GM18909 (cell line): Measurements from ENCODE around the gene SGIP1.
A peak's percentile ranks its signal among the peaks of the same experiment; 100 is the strongest.
"Not testable (repeated sequence)": the region's sequence is repeated elsewhere in the genome, so short reads cannot be mapped to it uniquely, and the experiment has no call there.

Experiments
- ATAC-seq: cut with Tn5 transposase; IDR thresholded peaks from one replicate; pipeline ENCODE4 v1.9.1; 2021; ENCODE audit warnings: mild to moderate bottlenecking; ENCODE audit not compliant: unreplicated experiment, poor library complexity

The SGIP1 gene

GRCh38 chr1:66723985-66724384, 190.0 kb downstream of the SGIP1 start:
- no peak for ATAC-seq

- peak; percentile 79 for ATAC-seq
These were observed 192.1 kb downstream of the SGIP1 start for GRCh38 chr1:66725885-66726665.

- ATAC-seq, result no peak
These were observed 194.1 kb downstream of the SGIP1 start for GRCh38 chr1:66728021-66728420.

GRCh38 chr1:66728716-66729115, 194.8 kb downstream of the SGIP1 start:
- not testable (repeated sequence) for ATAC-seq

- ATAC-seq, result no peak
These were observed 195.2 kb downstream of the SGIP1 start for GRCh38 chr1:66729119-66729518.

GRCh38 chr1:66729523-66729922, 195.6 kb downstream of the SGIP1 start:
- no peak for ATAC-seq

GRCh38 chr1:66730462-66730861, 196.5 kb downstream of the SGIP1 start:
- ATAC-seq, result no peak

GRCh38 chr1:66731170-66731865, 197.4 kb downstream of the SGIP1 start:
- ATAC-seq, result no peak

GRCh38 chr1:66732407-66733166, 198.6 kb downstream of the SGIP1 start:
- peak; percentile 85 for ATAC-seq

GRCh38 chr1:66733348-66734017, 199.5 kb downstream of the SGIP1 start:
- ATAC-seq, result no peak

GRCh38 chr1:66734531-66734930, 200.6 kb downstream of the SGIP1 start:
- ATAC-seq, result not testable (repeated sequence)

GRCh38 chr1:66737836-66738235, 203.9 kb downstream of the SGIP1 start:
- no peak for ATAC-seq

GRCh38 chr1:66739401-66740157, 205.6 kb downstream of the SGIP1 start:
- ATAC-seq, result peak; percentile 88

- no peak for ATAC-seq
These were observed 211.5 kb downstream of the SGIP1 start for GRCh38 chr1:66745451-66745850.

GRCh38 chr1:66747501-66747900, 213.5 kb downstream of the SGIP1 start:
- no peak for ATAC-seq

- ATAC-seq, result no peak
These were observed 216.6 kb downstream of the SGIP1 start for GRCh38 chr1:66750577-66750976.

GRCh38 chr1:66751160-66751559, 217.2 kb downstream of the SGIP1 start:
- ATAC-seq, result no peak

- peak; percentile 64 for ATAC-seq
These were observed 218.1 kb downstream of the SGIP1 start, which contains the start of gene DYNLT5 for GRCh38 chr1:66752000-66752592. Gene DYNLT5, plus strand, starts transcription at chr1:66752459. Its CDS starts 2,200 bp downstream, at chr1:66754659.

GRCh38 chr1:66752671-66753371, 218.9 kb downstream of the SGIP1 start:
- peak; percentile 19 for ATAC-seq
